Mesenchymal stem cell (in vitro differentiated cells and primary cell): ENCODE results near the gene DPY19L3.
A peak's percentile ranks its signal among the peaks of the same experiment; 100 is the strongest.

ENCODE experiments used
- DNase-seq: peaks from one replicate; pipeline ENCODE4 v3.0.0-alpha.2; 2013
- H2AFZ ChIP-seq: one replicate; pipeline ENCODE4 v1.6.1; 2013; ENCODE audit warnings: low read depth, mild to moderate bottlenecking, control low read depth, inconsistent platforms, low read length, moderate library complexity
- H2AK5ac ChIP-seq: 2 replicates; pipeline ENCODE4 v1.6.1; 2013; ENCODE audit warnings: low read length, moderate library complexity, mild to moderate bottlenecking, inconsistent platforms; ENCODE audit not compliant: severe bottlenecking
- H2BK120ac ChIP-seq: one replicate; pipeline ENCODE4 v1.6.1; 2013; ENCODE audit warnings: low read depth, mild to moderate bottlenecking, inconsistent platforms, low read length, moderate library complexity
- H2BK12ac ChIP-seq, 2 experiments: one replicate each; pipeline ENCODE4 v1.6.1; 2013; ENCODE audit warnings: inconsistent platforms in 2 of 2, low read length in 2 of 2, mild to moderate bottlenecking in 2 of 2, moderate library complexity in 2 of 2, control low read depth in 1 of 2
- H2BK15ac ChIP-seq: one replicate; pipeline ENCODE4 v1.6.1; 2013; ENCODE audit warnings: mild to moderate bottlenecking, low read depth, inconsistent platforms; ENCODE audit not compliant: poor library complexity, severe bottlenecking
- H2BK5ac ChIP-seq: 2 replicates; pipeline ENCODE4 v1.6.1; 2013; ENCODE audit warnings: low read depth, mild to moderate bottlenecking, low read length, control low read depth, inconsistent platforms; ENCODE audit not compliant: poor library complexity, severe bottlenecking
- H3K14ac ChIP-seq, 2 experiments: one replicate each; pipeline ENCODE4 v1.6.1; 2013; ENCODE audit warnings: inconsistent platforms in 2 of 2, low read length in 2 of 2, control low read depth in 1 of 2, mild to moderate bottlenecking in 1 of 2, moderate library complexity in 1 of 2
- H3K18ac ChIP-seq, 2 experiments: one replicate each; pipeline ENCODE4 v1.6.1; 2013; ENCODE audit warnings: inconsistent platforms in 2 of 2, low read length in 2 of 2, control low read depth in 1 of 2, low read depth in 1 of 2, mild to moderate bottlenecking in 1 of 2
- H3K23ac ChIP-seq, 2 experiments: one replicate each; pipeline ENCODE4 v1.6.1; 2013; ENCODE audit warnings: inconsistent platforms in 2 of 2, low read length in 2 of 2, mild to moderate bottlenecking in 2 of 2, moderate library complexity in 2 of 2, control low read depth in 1 of 2
- H3K27ac ChIP-seq: 2 replicates; pipeline ENCODE4 v1.5.1; 2013; ENCODE audit warnings: mild to moderate bottlenecking, moderate library complexity, low read length, control low read depth, inconsistent platforms; ENCODE audit not compliant: poor library complexity, severe bottlenecking
- H3K27me3 ChIP-seq, 2 experiments: 2 replicates each; pipeline versions ENCODE4 v1.6.1 to v1.7.0; 2013; ENCODE audit warnings: low read length in 2 of 2, mild to moderate bottlenecking in 2 of 2, moderate library complexity in 2 of 2, control low read depth in 1 of 2, inconsistent platforms in 1 of 2; ENCODE audit not compliant: control insufficient read depth in 1 of 2, insufficient read depth in 1 of 2
- H3K36me3 ChIP-seq, 2 experiments: 2 replicates each; pipeline versions ENCODE4 v1.6.1 to v1.7.0; 2013; ENCODE audit warnings: low read length in 2 of 2, control low read depth in 1 of 2, inconsistent platforms in 1 of 2, low read depth in 1 of 2, mild to moderate bottlenecking in 1 of 2; ENCODE audit not compliant: insufficient read depth in 2 of 2, control insufficient read depth in 1 of 2
- H3K4ac ChIP-seq, 2 experiments: one replicate each; pipeline ENCODE4 v1.6.1; 2013; ENCODE audit warnings: inconsistent platforms in 2 of 2, low read length in 2 of 2, mild to moderate bottlenecking in 2 of 2, moderate library complexity in 2 of 2, control low read depth in 1 of 2, low read depth in 1 of 2
- H3K4me1 ChIP-seq: 2 replicates; pipeline ENCODE4 v1.6.1; 2013; ENCODE audit warnings: low read depth, low read length, control low read depth; ENCODE audit not compliant: control insufficient read depth, insufficient read depth
- H3K4me2 ChIP-seq: 2 replicates; pipeline ENCODE4 v1.6.1; 2013; ENCODE audit warnings: low read length, mild to moderate bottlenecking, inconsistent platforms; ENCODE audit not compliant: poor library complexity, severe bottlenecking
- H3K4me3 ChIP-seq, 2 experiments: 2 replicates each; pipeline versions ENCODE4 v1.5.1 to v1.7.0; 2013; ENCODE audit warnings: low read length in 2 of 2, mild to moderate bottlenecking in 2 of 2, control low read depth in 1 of 2, low read depth in 1 of 2; ENCODE audit not compliant: insufficient read depth in 1 of 2
- H3K79me1 ChIP-seq: replicated peaks from 2 replicates; pipeline ENCODE4 v1.6.1; 2013; ENCODE audit warnings: mild to moderate bottlenecking, control low read depth, low read length, inconsistent platforms; ENCODE audit not compliant: poor library complexity, severe bottlenecking
- H3K9ac ChIP-seq: 2 replicates; pipeline ENCODE4 v1.7.0; 2013; ENCODE audit warnings: mild to moderate bottlenecking, low read length, moderate library complexity
- H3K9me3 ChIP-seq: 2 replicates; pipeline ENCODE4 v1.7.0; 2013; ENCODE audit warnings: mild to moderate bottlenecking, low read length; ENCODE audit not compliant: control insufficient read depth
- H4K8ac ChIP-seq: one replicate; pipeline ENCODE4 v1.6.1; 2013; ENCODE audit warnings: inconsistent platforms, mild to moderate bottlenecking, low read length, moderate library complexity
- H4K91ac ChIP-seq: one replicate; pipeline ENCODE4 v1.6.1; 2013; ENCODE audit warnings: mild to moderate bottlenecking, low read length, inconsistent platforms
- WGBS: methylation state at CpG from one replicate; pipeline ENCODE4 v1.1.7; 2013; ENCODE audit warnings: mixed read lengths; 5-methylcytosine and 5-hydroxymethylcytosine counted together

DPY19L3 gene

DNA sequence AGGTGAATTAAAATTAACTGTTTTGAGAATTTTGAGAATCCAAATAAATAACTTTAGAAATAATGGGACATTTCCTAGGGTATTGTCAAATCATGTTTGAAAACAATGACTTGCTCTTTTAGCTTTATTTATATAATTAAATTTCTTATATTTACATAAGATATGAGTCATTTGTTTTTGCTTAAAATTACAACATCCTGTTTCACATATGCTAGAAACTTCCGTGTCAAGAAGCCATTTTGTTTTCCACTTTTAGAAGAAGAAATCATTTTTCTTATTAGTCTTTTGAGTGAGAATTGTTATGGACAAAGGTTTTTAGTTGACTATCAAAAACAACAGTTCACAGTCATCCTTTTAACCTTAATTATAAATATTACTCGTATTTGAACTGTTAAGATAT, 48.2 kb downstream of the DPY19L3 start:
- Histone ChIP-seq H3K9ac (no peak overlapping the region), H3K27ac (no peak overlapping the region), H2BK15ac (no peak overlapping the region), H3K4me2 (no peak overlapping the region), H3K18ac (no peak overlapping the region), H3K23ac (no peak overlapping the region), H2AK5ac (no peak overlapping the region), H4K8ac (no peak overlapping the region), H2BK5ac (no peak overlapping the region), H4K91ac (no peak overlapping the region), H3K14ac (no peak overlapping the region), H3K4me1 (no peaks in the 10 kb centered on the region), H3K9me3 (no peaks in the 10 kb centered on the region), H3K36me3 (peaks cover 19 to 74% of the 10 kb centered on the region in 2 experiments), H2AFZ (no peak overlapping the region), H3K4ac (no peak overlapping the region), H3K4me3 (no peak overlapping the region), H2BK12ac (no peak overlapping the region), H3K79me1 (peaks cover 1% of the 10 kb centered on the region), H3K27me3 (no peaks in the 10 kb centered on the region), H2BK120ac (no peak overlapping the region)
- peak; percentile 46 for DNase-seq
- no CpG with 5 or more reads among the region's 2 CpGs for WGBS

DNA sequence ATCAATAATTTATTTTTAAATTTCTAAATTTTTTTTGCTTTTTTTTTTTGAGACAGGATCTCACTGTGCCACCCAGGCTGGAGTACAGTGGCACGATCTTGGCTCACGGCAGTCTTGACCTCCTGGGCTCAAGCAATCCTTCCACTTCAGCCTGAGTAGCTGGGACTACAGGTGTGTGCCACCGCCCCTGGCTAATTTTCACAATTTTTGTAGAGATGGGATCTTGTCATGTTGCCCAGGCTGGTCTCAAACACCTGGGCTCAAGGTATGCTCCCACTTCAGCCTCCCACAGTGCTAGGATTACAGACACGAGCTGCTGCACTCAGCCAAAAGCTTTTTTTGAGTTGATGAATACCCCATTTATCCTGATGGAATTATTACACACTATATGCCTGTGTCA, 50.8 kb downstream of the DPY19L3 start:
- no peaks in the 10 kb centered on the region for H3K27me3 ChIP-seq
- peaks cover 1% of the 10 kb centered on the region for H3K79me1 ChIP-seq
- no peak overlapping the region for H3K4me3 ChIP-seq
- no peak overlapping the region for H2BK12ac ChIP-seq
- H4K91ac ChIP-seq = no peak overlapping the region
- no peak overlapping the region for H2AFZ ChIP-seq
- DNase-seq = no peak
- H4K8ac ChIP-seq = no peak overlapping the region
- no peak overlapping the region for H3K23ac ChIP-seq
- peaks cover 19 to 75% of the 10 kb centered on the region in 2 experiments for H3K36me3 ChIP-seq
- no peaks in the 10 kb centered on the region for H3K9me3 ChIP-seq
- no peak overlapping the region for H3K9ac ChIP-seq
- H3K18ac ChIP-seq = no peak overlapping the region
- no peak overlapping the region for H3K4me2 ChIP-seq
- no peak overlapping the region for H2BK15ac ChIP-seq
- no peak overlapping the region for H2AK5ac ChIP-seq
- no peak overlapping the region for H2BK5ac ChIP-seq
- H3K4ac ChIP-seq = no peak overlapping the region
- no peak overlapping the region for H3K14ac ChIP-seq
- H3K27ac ChIP-seq = no peak overlapping the region
- H3K4me1 ChIP-seq = no peaks in the 10 kb centered on the region
- no peak overlapping the region for H2BK120ac ChIP-seq
- 98% methylated on average over 4 of the region's 4 CpGs for WGBS

DNA sequence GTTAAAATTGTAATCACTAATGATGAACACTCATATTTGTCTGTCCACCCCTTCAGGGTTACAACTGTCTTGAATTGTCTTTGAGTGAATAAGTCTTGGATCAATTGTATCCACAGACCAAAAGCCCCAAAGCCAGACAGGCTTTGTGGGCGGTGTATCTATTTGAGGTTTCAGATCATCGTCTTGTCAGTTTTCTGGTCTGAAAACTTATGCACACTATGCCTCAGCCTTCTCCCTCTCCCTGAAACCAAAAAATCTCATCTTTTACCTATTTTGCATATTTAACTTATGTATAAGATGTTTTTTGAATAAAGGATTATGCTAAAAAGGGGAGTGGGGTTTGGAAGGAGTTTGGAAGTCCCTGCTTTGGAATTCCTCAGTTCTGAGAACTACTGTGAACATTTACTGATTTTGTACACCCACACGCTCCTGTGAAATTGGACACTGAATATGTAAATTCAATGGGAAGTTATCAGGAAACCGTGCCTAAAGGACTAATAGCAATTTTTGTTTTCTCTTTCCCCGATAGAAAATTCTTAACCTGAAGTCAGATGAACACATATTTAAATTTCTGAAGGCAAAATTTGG, 52.1 kb downstream of the DPY19L3 start:
- Histone ChIP-seq H3K9ac (no peak overlapping the region), H2AFZ (no peak overlapping the region), H3K23ac (no peak overlapping the region), H2BK5ac (no peak overlapping the region), H3K4me2 (no peak overlapping the region), H2BK120ac (no peak overlapping the region), H3K4me3 (no peak overlapping the region), H4K91ac (no peak overlapping the region), H3K27ac (no peak overlapping the region), H3K79me1 (peaks cover 1% of the 10 kb centered on the region), H2BK15ac (no peak overlapping the region), H3K18ac (no peak overlapping the region), H2AK5ac (no peak overlapping the region), H3K4ac (no peak overlapping the region), H3K9me3 (no peaks in the 10 kb centered on the region), H3K4me1 (no peaks in the 10 kb centered on the region), H4K8ac (no peak overlapping the region), H3K36me3 (peaks cover 13 to 75% of the 10 kb centered on the region in 2 experiments), H3K27me3 (no peaks in the 10 kb centered on the region), H2BK12ac (no peak overlapping the region), H3K14ac (no peak overlapping the region)
- no peak for DNase-seq
- WGBS = 100% methylated on average over 4 of the region's 5 CpGs

DNA sequence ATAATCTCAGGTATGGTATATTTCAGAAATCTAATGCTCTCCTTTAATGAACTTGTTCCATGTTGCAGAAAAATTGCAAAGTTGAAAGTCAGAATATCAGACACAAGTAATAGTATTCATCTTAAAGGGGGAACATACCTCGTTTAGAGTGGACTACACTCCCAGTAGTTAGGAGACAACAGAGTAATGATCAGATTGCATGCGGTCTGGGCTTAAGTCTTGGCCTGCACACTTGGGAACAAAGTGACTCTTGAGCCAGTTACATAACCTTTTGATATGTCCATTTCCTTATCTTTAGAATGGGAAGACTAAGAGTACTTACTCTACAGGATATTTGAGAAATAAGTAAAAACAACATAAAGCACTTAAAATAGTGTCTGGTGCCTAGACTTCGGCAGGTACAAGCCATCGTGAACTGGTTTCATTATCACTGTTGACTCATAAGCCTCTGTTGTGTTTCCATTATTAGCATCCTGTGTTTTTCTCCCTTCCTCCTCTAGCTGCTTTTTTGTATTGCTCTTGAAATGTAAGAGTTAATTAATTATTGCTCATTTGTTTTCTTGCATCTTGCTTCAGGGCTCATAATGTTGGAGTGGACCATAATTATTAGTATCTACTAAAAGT, 53.0 kb downstream of the DPY19L3 start:
- no peak overlapping the region for H4K8ac ChIP-seq
- H3K4me3 ChIP-seq = no peak overlapping the region
- H3K27me3 ChIP-seq = no peaks in the 10 kb centered on the region
- H2AFZ ChIP-seq = no peak overlapping the region
- H3K4ac ChIP-seq = no peak overlapping the region
- H2BK120ac ChIP-seq = no peak overlapping the region
- no peak overlapping the region for H2BK15ac ChIP-seq
- H4K91ac ChIP-seq = no peak overlapping the region
- H3K9me3 ChIP-seq = no peaks in the 10 kb centered on the region
- no peaks in the 10 kb centered on the region for H3K4me1 ChIP-seq
- DNase-seq = peak; percentile 4
- H3K9ac ChIP-seq = no peak overlapping the region
- H3K36me3 ChIP-seq = peaks cover 13 to 74% of the 10 kb centered on the region in 2 experiments
- H3K27ac ChIP-seq = no peak overlapping the region
- 100% methylated on average over 4 of the region's 4 CpGs for WGBS
- H2BK5ac ChIP-seq = no peak overlapping the region
- no peak overlapping the region for H3K23ac ChIP-seq
- H3K79me1 ChIP-seq = peaks cover 1% of the 10 kb centered on the region
- no peak overlapping the region for H3K4me2 ChIP-seq
- no peak overlapping the region for H2AK5ac ChIP-seq
- H2BK12ac ChIP-seq = no peak overlapping the region
- no peak overlapping the region for H3K14ac ChIP-seq
- no peak overlapping the region for H3K18ac ChIP-seq
